HepG2 (cell line): ENCODE measurements around the gene GSS. TPM values are rescaled to one million over a fixed set of nuclear protein-coding genes. Genes with fewer than 3 reads are reported as not detected.

Experiments
- EED ChIP-seq: sonication (generic); formaldehyde crosslinking; IDR thresholded peaks from 2 replicates; pipeline ENCODE4 v1.5.0; 2020; ENCODE audit warnings: mild to moderate bottlenecking, missing genetic modification reagents
- EHMT2 ChIP-seq: fragments of 200-600 bp; sonication (generic); IDR thresholded peaks from 2 replicates; pipeline ENCODE4 v1.7.0; 2017; ENCODE audit warnings: antibody characterized with exemption, low read depth, low read length, borderline replicate concordance
- FOXK2 ChIP-seq: fragments of 450-650 bp; IDR thresholded peaks from 2 replicates; pipeline ENCODE4 v1.6.1; 2016
- HNF4A ChIP-seq: sonication (generic); formaldehyde crosslinking; IDR thresholded peaks from 2 replicates; pipeline ENCODE4 v1.4.0; 2020; ENCODE audit warnings: missing genetic modification reagents
- IKZF1 ChIP-seq: fragments of 450-650 bp; IDR thresholded peaks from 2 replicates; pipeline ENCODE4 v1.7.1; 2016
- IRX3 ChIP-seq: sonication (generic); formaldehyde crosslinking; IDR thresholded peaks from 2 replicates; pipeline ENCODE4 v1.8.1; 2023; ENCODE audit warnings: mild to moderate bottlenecking, low read depth, missing genetic modification reagents, borderline replicate concordance
- JUNB ChIP-seq: sonication (generic); formaldehyde crosslinking; IDR thresholded peaks from 2 replicates; pipeline ENCODE4 v1.8.0; 2022; ENCODE audit warnings: missing genetic modification reagents, mild to moderate bottlenecking, borderline replicate concordance
- KLF13 ChIP-seq: sonication (generic); formaldehyde crosslinking; IDR thresholded peaks from 2 replicates; pipeline ENCODE4 v1.4.0; 2020; ENCODE audit warnings: mild to moderate bottlenecking, missing genetic modification reagents
- MED1 ChIP-seq: sonication (generic); formaldehyde crosslinking; IDR thresholded peaks from 2 replicates; pipeline ENCODE4 v1.4.0; 2020; ENCODE audit warnings: missing genetic modification reagents
- MIER2 ChIP-seq: IDR thresholded peaks from 2 replicates; pipeline ENCODE4 v1.6.1; 2016; ENCODE audit warnings: missing biosample characterization, missing genetic modification reagents
- MIER3 ChIP-seq: IDR thresholded peaks from 2 replicates; pipeline ENCODE4 v1.6.1; 2016; ENCODE audit warnings: missing compliant biosample characterization, borderline replicate concordance
- PRMT3 ChIP-seq: sonication (generic); formaldehyde crosslinking; IDR thresholded peaks from 2 replicates; pipeline ENCODE4 v1.8.1; 2022; ENCODE audit warnings: low read depth, mild to moderate bottlenecking, moderate library complexity, missing genetic modification reagents, borderline replicate concordance
- RELA ChIP-seq: sonication (generic); formaldehyde crosslinking; IDR thresholded peaks from 2 replicates; pipeline ENCODE4 v1.4.0; 2020; ENCODE audit warnings: missing genetic modification reagents
- RORA ChIP-seq: sonication (generic); formaldehyde crosslinking; IDR thresholded peaks from 2 replicates; pipeline ENCODE4 v1.5.0; 2020; ENCODE audit warnings: mild to moderate bottlenecking, missing genetic modification reagents, moderate library complexity
- SNRNP70 ChIP-seq: fragments of 200-400 bp; formaldehyde crosslinking; IDR thresholded peaks from 2 replicates; pipeline ENCODE4 v1.6.1; 2017; ENCODE audit warnings: mild to moderate bottlenecking, low read depth, low read length, moderate library complexity
- SOX13 ChIP-seq, 3 experiments: fragments of 450-650 bp in 1 of 3; sonication (generic) in 1 of 3; formaldehyde crosslinking in 1 of 3; IDR thresholded peaks in 2 of 3; conservative IDR thresholded peaks in 1 of 3; 2 replicates each; pipeline versions ENCODE4 v1.5.0 to v1.6.1; 2016 to 2020; ENCODE audit warnings: antibody characterized with exemption in 1 of 3, mild to moderate bottlenecking in 1 of 3, missing compliant biosample characterization in 1 of 3, missing genetic modification reagents in 1 of 3, moderate library complexity in 1 of 3
- TCF7L2 ChIP-seq: IDR thresholded peaks from 2 replicates; pipeline ENCODE4 v1.6.1; 2011; ENCODE audit warnings: mild to moderate bottlenecking, low read depth, low read length, moderate library complexity
- ZFP37 ChIP-seq: sonication (generic); formaldehyde crosslinking; IDR thresholded peaks from 2 replicates; pipeline ENCODE4 v1.4.0; 2020; ENCODE audit warnings: missing genetic modification reagents, borderline replicate concordance
- ZNF484 ChIP-seq: sonication (generic); formaldehyde crosslinking; IDR thresholded peaks from 2 replicates; pipeline ENCODE4 v1.5.1; 2020; ENCODE audit warnings: mild to moderate bottlenecking, low read depth, missing genetic modification reagents, borderline replicate concordance
- ZNF547 ChIP-seq: sonication (generic); formaldehyde crosslinking; IDR thresholded peaks from 2 replicates; pipeline ENCODE4 v1.5.1; 2020; ENCODE audit warnings: mild to moderate bottlenecking, missing genetic modification reagents
- ZNF7 ChIP-seq: IDR thresholded peaks from 2 replicates; pipeline ENCODE4 v1.6.1; 2016; ENCODE audit warnings: missing biosample characterization, missing genetic modification reagents
- ZNF720 ChIP-seq: sonication (generic); formaldehyde crosslinking; IDR thresholded peaks from 2 replicates; pipeline ENCODE4 v1.4.0; 2020; ENCODE audit warnings: missing genetic modification reagents
- ZNF768 ChIP-seq: sonication (generic); formaldehyde crosslinking; IDR thresholded peaks from 2 replicates; pipeline ENCODE4 v1.4.0; 2020; ENCODE audit warnings: missing genetic modification reagents
- polyA plus RNA-seq, 8 experiments: library from polyadenylated mRNA; depleted of rRNA in 3 of 8; stranded (reverse) in 7 of 8; unstranded in 1 of 8; fragments of >200 nt; fragmentation: Illumina TruSeq in 4 of 8; extraction: Trizol in 4 of 8; gene quantifications; 2 replicates each; pipeline versions ENCODE4 v1.2.1 to v1.2.3, GENCODE V29; 2011 to 2016; ENCODE audit warnings: low read depth in 4 of 8, missing spikeins in 1 of 8, mixed read lengths in 1 of 8; ENCODE audit not compliant: insufficient read depth in 1 of 8
- total RNA-seq, 5 experiments: library from RNA; depleted of rRNA; stranded (reverse); fragments of >200 nt; fragmentation: Illumina TruSeq; extraction: Trizol; gene quantifications; 2 replicates each; pipeline ENCODE4 v1.2.3, GENCODE V29; 2016; ENCODE audit warnings: low read depth in 1 of 5
- TF ChIP-seq, protein P1 (sequence below): sonication (generic); formaldehyde crosslinking; IDR thresholded peaks from 2 replicates; pipeline ENCODE4 v1.4.0; 2020; ENCODE audit warnings: low read depth, missing genetic modification reagents
- TF ChIP-seq, protein P2 (sequence below): sonication (generic); formaldehyde crosslinking; IDR thresholded peaks from 2 replicates; pipeline ENCODE4 v1.4.0; 2020; ENCODE audit warnings: mild to moderate bottlenecking, low read depth, missing genetic modification reagents
- TF ChIP-seq, protein P3 (sequence below): sonication (generic); formaldehyde crosslinking; conservative IDR thresholded peaks from 2 replicates; pipeline ENCODE4 v1.4.0; 2020; ENCODE audit warnings: missing genetic modification reagents

The GSS gene
- total and polyA plus RNA-seq, 2 of the 13 experiments (the other 11 are each of a cell fraction or from before 2014, with no cell fraction given): 80.1 to 102 TPM

DNA sequence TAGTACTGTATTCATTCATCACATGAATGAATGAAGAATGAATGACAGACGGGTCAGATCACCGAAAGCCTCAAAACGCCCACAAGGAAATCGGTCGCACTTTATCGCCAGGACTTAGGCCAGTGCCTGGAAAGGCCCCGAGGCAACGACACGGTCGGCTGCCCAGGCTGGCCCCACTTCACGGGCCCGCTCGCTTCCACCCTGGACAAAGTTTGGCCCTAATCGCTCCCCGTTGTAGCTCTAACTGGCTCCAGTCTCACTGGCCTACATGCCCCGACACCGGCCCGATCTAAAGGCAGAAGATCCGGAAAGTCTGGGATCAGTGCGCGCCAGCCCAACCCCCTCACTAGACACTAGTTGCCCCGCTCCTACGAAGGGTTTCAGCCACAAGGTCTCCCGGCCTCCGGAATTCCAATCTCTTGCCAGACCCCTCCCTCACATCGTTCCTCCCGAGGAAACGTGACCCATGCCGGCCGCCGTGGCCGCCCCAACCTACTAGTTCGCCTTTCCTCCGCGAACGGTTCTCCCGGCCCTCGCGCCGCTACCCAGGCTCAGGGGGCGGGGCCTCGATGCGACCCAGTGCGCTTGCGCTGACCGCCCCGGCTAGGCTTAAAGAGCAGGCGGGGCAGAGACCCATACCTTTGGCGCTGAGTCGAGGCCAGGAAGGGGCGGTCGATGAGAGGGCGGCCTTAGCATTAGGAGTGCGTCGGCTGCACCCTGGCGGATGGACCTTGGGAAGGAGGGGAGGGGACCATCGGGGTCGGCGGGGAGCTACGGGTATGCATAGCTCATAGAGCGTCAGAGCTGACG, at the start of gene GSS, which contains the start of gene MYH7B (continued):
- no peak for TF ChIP-seq ZNF484 (CRISPR knock-in tag)
- peak; percentile 92 for TF ChIP-seq EED (CRISPR knock-in tag)
- TF ChIP-seq IRX3 (CRISPR knock-in tag): peak; percentile 40; the same call in 1 of the 2 replicates
- TF ChIP-seq ZFP37 (CRISPR knock-in tag): peak; percentile 48
- peak; percentile 52; the same call in 1 of the 2 replicates for TF ChIP-seq PRMT3 (CRISPR knock-in tag)
- peak; percentile 79 for TF ChIP-seq ZNF768 (CRISPR knock-in tag)
- peak; percentile 89 for TF ChIP-seq ZNF7
- peak; percentile 75 for TF ChIP-seq HNF4A
- TF ChIP-seq FOXK2: no peak
- TF ChIP-seq, protein P1, sequence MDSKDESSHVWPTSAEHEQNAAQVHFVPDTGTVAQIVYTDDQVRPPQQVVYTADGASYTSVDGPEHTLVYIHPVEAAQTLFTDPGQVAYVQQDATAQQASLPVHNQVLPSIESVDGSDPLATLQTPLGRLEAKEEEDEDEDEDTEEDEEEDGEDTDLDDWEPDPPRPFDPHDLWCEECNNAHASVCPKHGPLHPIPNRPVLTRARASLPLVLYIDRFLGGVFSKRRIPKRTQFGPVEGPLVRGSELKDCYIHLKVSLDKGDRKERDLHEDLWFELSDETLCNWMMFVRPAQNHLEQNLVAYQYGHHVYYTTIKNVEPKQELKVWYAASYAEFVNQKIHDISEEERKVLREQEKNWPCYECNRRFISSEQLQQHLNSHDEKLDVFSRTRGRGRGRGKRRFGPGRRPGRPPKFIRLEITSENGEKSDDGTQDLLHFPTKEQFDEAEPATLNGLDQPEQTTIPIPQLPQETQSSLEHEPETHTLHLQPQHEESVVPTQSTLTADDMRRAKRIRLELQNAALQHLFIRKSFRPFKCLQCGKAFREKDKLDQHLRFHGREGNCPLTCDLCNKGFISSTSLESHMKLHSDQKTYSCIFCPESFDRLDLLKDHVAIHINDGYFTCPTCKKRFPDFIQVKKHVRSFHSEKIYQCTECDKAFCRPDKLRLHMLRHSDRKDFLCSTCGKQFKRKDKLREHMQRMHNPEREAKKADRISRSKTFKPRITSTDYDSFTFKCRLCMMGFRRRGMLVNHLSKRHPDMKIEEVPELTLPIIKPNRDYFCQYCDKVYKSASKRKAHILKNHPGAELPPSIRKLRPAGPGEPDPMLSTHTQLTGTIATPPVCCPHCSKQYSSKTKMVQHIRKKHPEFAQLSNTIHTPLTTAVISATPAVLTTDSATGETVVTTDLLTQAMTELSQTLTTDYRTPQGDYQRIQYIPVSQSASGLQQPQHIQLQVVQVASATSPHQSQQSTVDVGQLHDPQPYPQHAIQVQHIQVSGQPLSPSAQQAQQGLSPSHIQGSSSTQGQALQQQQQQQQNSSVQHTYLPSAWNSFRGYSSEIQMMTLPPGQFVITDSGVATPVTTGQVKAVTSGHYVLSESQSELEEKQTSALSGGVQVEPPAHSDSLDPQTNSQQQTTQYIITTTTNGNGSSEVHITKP (CRISPR knock-in tag): peak; percentile 82
- TF ChIP-seq MIER2 (CRISPR knock-in tag): no peak
- no peak for TF ChIP-seq RORA (CRISPR knock-in tag)
- peak; percentile 98 for TF ChIP-seq ZNF547 (CRISPR knock-in tag)
- TF ChIP-seq, protein P2, sequence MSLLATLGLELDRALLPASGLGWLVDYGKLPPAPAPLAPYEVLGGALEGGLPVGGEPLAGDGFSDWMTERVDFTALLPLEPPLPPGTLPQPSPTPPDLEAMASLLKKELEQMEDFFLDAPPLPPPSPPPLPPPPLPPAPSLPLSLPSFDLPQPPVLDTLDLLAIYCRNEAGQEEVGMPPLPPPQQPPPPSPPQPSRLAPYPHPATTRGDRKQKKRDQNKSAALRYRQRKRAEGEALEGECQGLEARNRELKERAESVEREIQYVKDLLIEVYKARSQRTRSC: peak; percentile 95
- no peak for TF ChIP-seq TCF7L2
- peak; percentile 87 for TF ChIP-seq MIER3 (CRISPR knock-in tag)
- TF ChIP-seq KLF13 (CRISPR knock-in tag): no peak
- TF ChIP-seq, protein P3, sequence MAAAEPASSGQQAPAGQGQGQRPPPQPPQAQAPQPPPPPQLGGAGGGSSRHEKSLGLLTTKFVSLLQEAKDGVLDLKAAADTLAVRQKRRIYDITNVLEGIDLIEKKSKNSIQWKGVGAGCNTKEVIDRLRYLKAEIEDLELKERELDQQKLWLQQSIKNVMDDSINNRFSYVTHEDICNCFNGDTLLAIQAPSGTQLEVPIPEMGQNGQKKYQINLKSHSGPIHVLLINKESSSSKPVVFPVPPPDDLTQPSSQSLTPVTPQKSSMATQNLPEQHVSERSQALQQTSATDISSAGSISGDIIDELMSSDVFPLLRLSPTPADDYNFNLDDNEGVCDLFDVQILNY: peak; percentile 78
- peak; percentile 52; the same call in 1 of the 2 replicates for TF ChIP-seq SOX13 (IDR thresholded peaks at IDR 0.05)
- peak in 1 of 2 experiments; percentile 60; a peak in 3 of 4 replicates for TF ChIP-seq SOX13 (CRISPR knock-in tag; conservative IDR thresholded peaks at IDR 0.05 in 1 of 2, IDR thresholded peaks at IDR 0.05 in 1 of 2)
- TF ChIP-seq EHMT2: no peak
- no peak for TF ChIP-seq SNRNP70
- TF ChIP-seq JUNB: no peak; the same call in 1 of the 2 replicates
- 0 out of 2 replicates have a peak, but pooled peaks have one; percentile 90 for TF ChIP-seq RELA (CRISPR knock-in tag)
- TF ChIP-seq MED1 (CRISPR knock-in tag): peak; percentile 92
- no peak for TF ChIP-seq ZNF720 (CRISPR knock-in tag)
- no peak for TF ChIP-seq IKZF1
